ENCODE measurements around the gene SIK3.

DNA sequence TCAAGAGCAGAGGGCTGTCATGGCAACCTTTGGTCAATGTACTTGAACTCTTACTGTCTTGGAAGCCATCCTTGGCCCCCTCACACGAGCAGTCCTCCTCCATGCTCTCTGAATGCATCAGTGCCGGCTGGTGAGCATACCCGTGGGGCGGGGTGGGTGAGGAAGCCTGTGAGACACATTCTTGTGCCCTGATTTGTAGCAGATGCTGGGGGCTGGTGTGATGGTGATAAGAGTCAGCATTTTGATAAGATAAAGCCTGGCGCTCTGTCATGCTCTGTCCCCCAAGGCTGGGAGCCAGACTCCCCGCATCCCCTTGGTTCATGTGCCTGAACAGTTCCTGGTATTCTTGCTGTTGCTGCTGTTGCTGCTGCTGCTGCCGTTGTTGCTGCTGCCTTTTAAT is 240.3 kb downstream of the SIK3 start:
- TF ChIP-seq, protein P1, sequence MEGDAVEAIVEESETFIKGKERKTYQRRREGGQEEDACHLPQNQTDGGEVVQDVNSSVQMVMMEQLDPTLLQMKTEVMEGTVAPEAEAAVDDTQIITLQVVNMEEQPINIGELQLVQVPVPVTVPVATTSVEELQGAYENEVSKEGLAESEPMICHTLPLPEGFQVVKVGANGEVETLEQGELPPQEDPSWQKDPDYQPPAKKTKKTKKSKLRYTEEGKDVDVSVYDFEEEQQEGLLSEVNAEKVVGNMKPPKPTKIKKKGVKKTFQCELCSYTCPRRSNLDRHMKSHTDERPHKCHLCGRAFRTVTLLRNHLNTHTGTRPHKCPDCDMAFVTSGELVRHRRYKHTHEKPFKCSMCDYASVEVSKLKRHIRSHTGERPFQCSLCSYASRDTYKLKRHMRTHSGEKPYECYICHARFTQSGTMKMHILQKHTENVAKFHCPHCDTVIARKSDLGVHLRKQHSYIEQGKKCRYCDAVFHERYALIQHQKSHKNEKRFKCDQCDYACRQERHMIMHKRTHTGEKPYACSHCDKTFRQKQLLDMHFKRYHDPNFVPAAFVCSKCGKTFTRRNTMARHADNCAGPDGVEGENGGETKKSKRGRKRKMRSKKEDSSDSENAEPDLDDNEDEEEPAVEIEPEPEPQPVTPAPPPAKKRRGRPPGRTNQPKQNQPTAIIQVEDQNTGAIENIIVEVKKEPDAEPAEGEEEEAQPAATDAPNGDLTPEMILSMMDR (conservative IDR thresholded peaks at IDR 0.05; ENCODE audit: low read depth in 2 of 2): no peak
- TF ChIP-seq POLR2AphosphoS5 (IDR thresholded peaks at IDR 0.05; ENCODE audit: low read depth): no peak
- no peak for TF ChIP-seq CREB1 (CRISPR knock-in tag; IDR thresholded peaks at IDR 0.05; ENCODE audit: low read depth)
- no peak for TF ChIP-seq JUNB (IDR thresholded peaks at IDR 0.05; ENCODE audit: unreplicated experiment)
- no peak for TF ChIP-seq EZH2phosphoT487 (IDR thresholded peaks at IDR 0.05; ENCODE audit: unreplicated experiment)

Data from GM23338 (cell line).